ENCODE results near the gene CD3G.
A peak's percentile ranks its signal among the peaks of the same experiment; 100 is the strongest.

Gene CD3G

DNA sequence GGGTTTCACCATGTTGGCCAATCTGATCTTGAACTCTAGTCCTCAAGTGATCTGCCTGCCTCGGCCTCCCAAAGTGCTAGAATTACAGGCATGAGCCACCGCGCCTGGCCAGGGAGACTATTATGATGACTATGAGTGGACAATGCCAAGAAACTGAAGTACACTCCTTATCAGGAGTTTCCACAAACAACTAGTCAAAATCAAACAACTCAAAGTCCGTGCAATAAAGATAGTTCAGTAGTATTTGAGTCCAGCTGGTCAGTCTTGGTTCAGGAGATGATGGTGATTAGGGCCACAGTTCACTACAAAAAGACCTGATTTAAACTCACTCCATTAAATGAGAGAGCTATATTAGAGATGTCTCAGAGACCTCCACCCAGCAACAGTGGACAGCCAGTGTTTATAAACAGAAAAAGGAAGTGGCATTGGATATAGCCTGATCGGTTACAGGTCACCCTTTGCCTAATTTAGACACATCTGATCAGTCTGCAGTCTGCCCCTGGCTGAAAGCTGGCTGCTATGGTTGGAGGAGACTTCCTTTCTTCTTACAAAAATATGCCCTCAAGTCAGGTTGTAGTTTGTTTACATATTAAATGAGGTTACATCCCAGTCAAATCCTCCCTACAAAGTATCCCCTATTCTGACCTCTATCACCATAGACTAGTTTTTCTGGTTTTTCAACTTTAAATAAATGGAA lies 22.6 kb upstream of the CD3G start:
- FAIRE-seq (no peak), DNase-seq (ENCODE audit: insufficient read length, low spot score) (no peak)
- TF ChIP-seq SPI1 (IDR thresholded peaks at IDR 0.05; ENCODE audit: low read depth, low read length) (peak; percentile 85), TAF1 (IDR thresholded peaks at IDR 0.05; ENCODE audit: low read depth, low read length) (no peak)

DNA sequence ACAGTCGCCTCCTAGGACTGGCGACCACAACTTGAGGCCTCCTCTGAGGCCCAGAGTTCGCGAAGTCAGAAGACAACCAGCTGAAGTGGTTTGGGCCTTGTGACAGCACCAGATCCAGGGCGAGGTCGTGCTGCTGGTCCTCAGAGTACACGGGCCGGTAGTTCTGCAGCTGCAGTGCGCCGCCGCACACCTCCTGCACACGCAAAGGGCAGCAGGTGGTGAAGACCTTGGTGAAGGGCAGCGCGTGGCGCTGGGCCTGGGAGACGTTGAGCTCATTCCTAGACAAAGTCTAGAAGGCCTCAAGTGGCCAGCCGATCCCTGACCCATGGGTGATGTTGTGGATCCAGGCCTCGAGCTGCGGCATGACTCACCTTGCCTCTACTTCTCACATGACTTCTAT lies 21.4 kb upstream of the CD3G start:
- FAIRE-seq (no peak), DNase-seq (ENCODE audit: insufficient read length, low spot score) (no peak)
- no peak for TF ChIP-seq POLR2A (IDR thresholded peaks at IDR 0.05; ENCODE audit: low read depth, low read length)
- TF ChIP-seq POU2F2 (IDR thresholded peaks at IDR 0.05; ENCODE audit: low read depth, low read length), result no peak
- no peak for TF ChIP-seq POLR2AphosphoS5 (IDR thresholded peaks at IDR 0.05; ENCODE audit: low read depth, low read length)
- no peak for TF ChIP-seq TAF1 (IDR thresholded peaks at IDR 0.05; ENCODE audit: low read depth, low read length)
- no peak for TF ChIP-seq PAX5 (IDR thresholded peaks at IDR 0.05; ENCODE audit: insufficient read depth, low read length, severe bottlenecking)
- TF ChIP-seq SPI1 (IDR thresholded peaks at IDR 0.05; ENCODE audit: low read depth, low read length), result no peak

DNA sequence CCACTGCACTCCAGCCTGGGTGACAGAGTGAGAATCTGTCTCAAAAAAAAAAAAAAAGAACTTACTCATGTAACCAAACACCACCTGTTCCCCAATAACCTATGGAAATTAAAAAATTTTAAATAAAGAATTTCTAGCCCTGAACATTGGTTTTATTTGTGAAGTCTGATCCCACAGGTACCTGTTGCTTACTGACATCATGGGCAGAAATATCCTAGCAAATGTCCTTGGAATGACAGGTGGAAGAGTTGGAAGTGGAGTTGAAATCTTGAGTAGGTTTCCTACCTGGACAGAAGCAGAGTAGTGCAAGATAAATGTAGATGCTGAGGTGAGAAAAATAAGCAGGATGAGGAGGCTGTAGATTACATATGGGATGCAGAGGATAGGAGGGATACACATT lies 18.9 kb upstream of the CD3G start:
- DNase-seq (ENCODE audit: insufficient read length, low spot score), result no peak

DNA sequence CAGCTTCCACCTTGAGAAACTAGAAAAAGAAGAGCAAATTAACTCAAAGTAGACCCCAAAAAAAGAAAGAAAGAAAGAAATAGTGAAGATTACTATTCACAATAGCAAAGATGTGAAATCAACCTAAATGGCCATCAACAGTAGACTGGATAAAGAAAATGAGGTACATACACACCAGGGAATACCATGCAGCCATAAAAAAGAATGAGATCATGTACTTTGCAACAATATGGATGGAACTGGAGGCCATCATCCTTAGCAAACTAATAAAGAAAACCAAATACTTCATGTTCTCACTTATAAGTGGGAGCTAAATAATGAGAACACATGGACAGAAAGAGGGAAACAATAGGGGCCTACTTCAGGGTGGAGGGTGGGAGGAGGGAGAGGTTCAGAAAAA lies 15.4 kb upstream of the CD3G start:
- FAIRE-seq (no peak), DNase-seq (ENCODE audit: insufficient read length, low spot score) (no peak)
- no peak for TF ChIP-seq POU2F2 (IDR thresholded peaks at IDR 0.05; ENCODE audit: low read depth, low read length)

More for the DNA sequence above, 18.9 kb upstream of the CD3G start:
- no peak for FAIRE-seq
- no peak for TF ChIP-seq SPI1 (IDR thresholded peaks at IDR 0.05; ENCODE audit: low read depth, low read length)
- no peak for TF ChIP-seq PAX5 (IDR thresholded peaks at IDR 0.05; ENCODE audit: insufficient read depth, low read length, severe bottlenecking)
- no peak for TF ChIP-seq POU2F2 (IDR thresholded peaks at IDR 0.05; ENCODE audit: low read depth, low read length)
- TF ChIP-seq POLR2AphosphoS5 (IDR thresholded peaks at IDR 0.05; ENCODE audit: low read depth, low read length), result no peak
- TF ChIP-seq POLR2A (IDR thresholded peaks at IDR 0.05; ENCODE audit: low read depth, low read length), result no peak
- TF ChIP-seq TAF1 (IDR thresholded peaks at IDR 0.05; ENCODE audit: low read depth, low read length), result no peak

DNA sequence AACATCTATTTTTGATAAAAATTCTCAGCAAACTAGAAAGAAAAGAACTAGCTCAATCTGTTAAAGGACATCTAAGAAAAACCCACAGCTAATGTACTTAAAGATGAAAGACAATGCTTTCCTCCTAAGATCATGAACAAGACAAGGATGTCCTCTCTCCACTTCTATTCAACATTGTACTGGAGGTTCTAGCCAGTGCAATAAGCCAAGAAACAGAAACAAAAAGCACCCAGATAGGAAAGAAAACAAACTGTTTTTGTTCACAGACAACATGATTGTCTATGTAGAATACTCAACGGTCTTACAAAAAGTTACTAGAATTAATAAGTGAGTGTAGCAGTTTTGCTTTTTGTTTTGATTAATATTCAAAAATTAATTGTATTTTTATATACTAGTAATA lies 9.4 kb upstream of the CD3G start:
- FAIRE-seq, result no peak
- DNase-seq (ENCODE audit: insufficient read length, low spot score), result no peak
- TF ChIP-seq POU2F2 (IDR thresholded peaks at IDR 0.05; ENCODE audit: low read depth, low read length) (no peak), POLR2A (IDR thresholded peaks at IDR 0.05; ENCODE audit: low read depth, low read length) (no peak), POLR2AphosphoS5 (IDR thresholded peaks at IDR 0.05; ENCODE audit: low read depth, low read length) (no peak), SPI1 (IDR thresholded peaks at IDR 0.05; ENCODE audit: low read depth, low read length) (no peak), PAX5 (IDR thresholded peaks at IDR 0.05; ENCODE audit: insufficient read depth, low read length, severe bottlenecking) (no peak)

DNA sequence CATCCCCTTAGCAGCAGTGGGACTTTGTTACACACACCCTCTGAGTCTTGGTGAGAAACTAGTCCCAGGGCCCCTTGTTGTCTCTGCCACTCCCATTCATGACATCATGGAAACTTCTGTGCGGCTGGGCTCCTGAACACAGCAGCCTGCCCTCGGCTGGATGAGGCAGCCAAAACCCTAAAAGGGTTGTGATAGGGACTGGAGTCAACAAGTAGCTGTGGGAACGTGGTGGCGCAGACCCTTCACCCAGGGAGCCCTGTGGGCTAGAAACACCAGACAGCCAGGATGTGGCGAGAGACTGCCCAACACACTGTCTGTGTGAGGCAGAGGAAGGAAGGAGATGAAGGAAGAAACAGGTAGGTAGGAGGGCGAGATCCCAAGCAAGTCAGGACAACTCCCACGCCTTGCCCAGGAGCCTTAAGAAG lies 5.5 kb upstream of the CD3G start:
- FAIRE-seq (no peak), DNase-seq (ENCODE audit: insufficient read length, low spot score) (peak; percentile 41)
- TF ChIP-seq SPI1 (IDR thresholded peaks at IDR 0.05; ENCODE audit: low read depth, low read length) (no peak), POU2F2 (IDR thresholded peaks at IDR 0.05; ENCODE audit: low read depth, low read length) (no peak), TAF1 (IDR thresholded peaks at IDR 0.05; ENCODE audit: low read depth, low read length) (no peak), PAX5 (IDR thresholded peaks at IDR 0.05; ENCODE audit: insufficient read depth, low read length, severe bottlenecking) (no peak), POLR2AphosphoS5 (IDR thresholded peaks at IDR 0.05; ENCODE audit: low read depth, low read length) (no peak), POLR2A (IDR thresholded peaks at IDR 0.05; ENCODE audit: low read depth, low read length) (no peak)

DNA sequence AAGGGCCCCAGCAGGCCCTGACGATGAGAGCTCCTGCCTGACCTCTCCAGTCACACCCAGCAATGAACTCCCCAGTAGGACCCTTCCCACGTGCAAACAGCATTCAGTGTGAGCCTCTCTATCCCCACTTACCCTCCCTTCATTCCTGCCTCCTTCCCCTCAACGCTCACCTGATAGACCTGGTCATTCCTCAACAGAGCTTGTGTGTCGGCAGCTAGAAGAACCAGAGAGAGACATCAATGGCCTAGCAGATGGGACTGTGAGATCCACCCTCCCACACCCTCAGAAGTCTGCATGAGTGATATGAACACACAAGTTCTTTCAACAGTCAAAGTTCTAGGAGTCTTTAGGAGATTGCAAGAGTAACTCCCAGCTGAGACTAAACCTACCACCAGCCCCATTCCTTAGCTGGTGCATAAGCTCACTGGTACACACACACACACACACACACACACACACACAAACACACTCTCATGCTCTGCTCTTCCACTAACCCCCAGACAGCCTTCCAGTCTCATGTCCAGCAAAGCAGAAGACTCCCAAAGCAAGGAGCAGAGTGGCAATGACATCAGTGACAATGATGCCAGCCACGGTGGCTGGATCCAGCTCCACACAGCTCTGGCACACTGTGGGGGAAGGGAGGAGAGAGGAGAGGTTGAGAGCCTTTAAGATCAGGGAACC lies 4.7 kb upstream of the CD3G start:
- TF ChIP-seq POU2F2 (IDR thresholded peaks at IDR 0.05; ENCODE audit: low read depth, low read length), result no peak
- TF ChIP-seq POLR2AphosphoS5 (IDR thresholded peaks at IDR 0.05; ENCODE audit: low read depth, low read length), result no peak
- TF ChIP-seq TAF1 (IDR thresholded peaks at IDR 0.05; ENCODE audit: low read depth, low read length), result no peak
- TF ChIP-seq PAX5 (IDR thresholded peaks at IDR 0.05; ENCODE audit: insufficient read depth, low read length, severe bottlenecking), result no peak
- no peak for TF ChIP-seq SPI1 (IDR thresholded peaks at IDR 0.05; ENCODE audit: low read depth, low read length)
- no peak for TF ChIP-seq POLR2A (IDR thresholded peaks at IDR 0.05; ENCODE audit: low read depth, low read length)
- FAIRE-seq, result no peak
- no peak for DNase-seq (ENCODE audit: insufficient read length, low spot score)

DNA sequence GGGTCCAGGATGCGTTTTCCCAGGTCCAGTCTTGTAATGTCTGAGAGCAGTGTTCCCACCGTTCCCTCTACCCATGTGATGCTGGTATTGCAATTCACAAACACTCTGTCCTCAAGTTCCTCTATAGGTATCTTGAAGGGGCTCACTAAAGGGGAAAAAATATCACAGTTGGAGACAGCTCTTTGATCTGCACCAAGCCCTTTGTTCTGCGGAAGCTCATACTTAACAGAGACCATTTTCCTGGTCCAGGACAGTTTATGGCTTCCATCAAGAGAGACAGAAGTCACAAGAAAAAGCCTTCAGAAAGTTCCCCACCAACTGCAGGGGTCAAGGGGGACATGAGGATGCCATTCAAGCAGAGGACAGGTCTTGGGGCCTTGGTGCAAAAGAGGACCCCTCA lies 3.7 kb upstream of the CD3G start:
- no peak for DNase-seq (ENCODE audit: insufficient read length, low spot score)
- TF ChIP-seq POLR2AphosphoS5 (IDR thresholded peaks at IDR 0.05; ENCODE audit: low read depth, low read length) (no peak), PAX5 (IDR thresholded peaks at IDR 0.05; ENCODE audit: insufficient read depth, low read length, severe bottlenecking) (no peak), POU2F2 (IDR thresholded peaks at IDR 0.05; ENCODE audit: low read depth, low read length) (no peak), TAF1 (IDR thresholded peaks at IDR 0.05; ENCODE audit: low read depth, low read length) (no peak), SPI1 (IDR thresholded peaks at IDR 0.05; ENCODE audit: low read depth, low read length) (no peak), POLR2A (IDR thresholded peaks at IDR 0.05; ENCODE audit: low read depth, low read length) (no peak)
- FAIRE-seq, result no peak

DNA sequence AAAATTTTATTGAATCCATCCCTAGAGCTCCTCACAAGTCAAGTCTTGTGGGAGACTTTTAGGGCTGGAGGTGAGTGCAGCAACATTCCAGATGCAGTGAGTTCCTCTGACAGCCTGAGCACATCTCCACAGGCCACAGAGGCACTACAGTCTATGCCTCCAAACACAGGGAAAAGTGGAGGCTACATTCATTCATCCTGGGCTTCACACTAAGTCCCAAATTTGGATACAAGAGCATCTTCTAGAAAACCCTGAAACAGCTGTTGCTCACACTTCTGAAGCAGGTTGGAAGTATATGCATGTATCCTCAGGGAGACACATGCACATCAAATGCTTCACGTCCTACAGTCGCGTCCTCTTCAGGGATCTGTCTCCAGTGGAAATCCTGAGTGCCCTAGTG lies 2.9 kb upstream of the CD3G start:
- DNase-seq (ENCODE audit: insufficient read length, low spot score) (no peak), FAIRE-seq (no peak)
- TF ChIP-seq SPI1 (IDR thresholded peaks at IDR 0.05; ENCODE audit: low read depth, low read length) (no peak), TAF1 (IDR thresholded peaks at IDR 0.05; ENCODE audit: low read depth, low read length) (no peak), PAX5 (IDR thresholded peaks at IDR 0.05; ENCODE audit: insufficient read depth, low read length, severe bottlenecking) (no peak), POLR2AphosphoS5 (IDR thresholded peaks at IDR 0.05; ENCODE audit: low read depth, low read length) (no peak), POLR2A (IDR thresholded peaks at IDR 0.05; ENCODE audit: low read depth, low read length) (no peak), POU2F2 (IDR thresholded peaks at IDR 0.05; ENCODE audit: low read depth, low read length) (no peak)
